GM12891 (cell line): ENCODE results near the gene ARHGEF6.

Experiments used
- POLR2A ChIP-seq: IDR thresholded peaks from 2 replicates; pipeline ENCODE4 v1.6.1; 2011; ENCODE audit warnings: low read depth, low read length, control low read depth
- TAF1 ChIP-seq: IDR thresholded peaks from 2 replicates; pipeline ENCODE4 v1.6.1; 2011; ENCODE audit warnings: low read depth, low read length, control low read depth

DNA sequence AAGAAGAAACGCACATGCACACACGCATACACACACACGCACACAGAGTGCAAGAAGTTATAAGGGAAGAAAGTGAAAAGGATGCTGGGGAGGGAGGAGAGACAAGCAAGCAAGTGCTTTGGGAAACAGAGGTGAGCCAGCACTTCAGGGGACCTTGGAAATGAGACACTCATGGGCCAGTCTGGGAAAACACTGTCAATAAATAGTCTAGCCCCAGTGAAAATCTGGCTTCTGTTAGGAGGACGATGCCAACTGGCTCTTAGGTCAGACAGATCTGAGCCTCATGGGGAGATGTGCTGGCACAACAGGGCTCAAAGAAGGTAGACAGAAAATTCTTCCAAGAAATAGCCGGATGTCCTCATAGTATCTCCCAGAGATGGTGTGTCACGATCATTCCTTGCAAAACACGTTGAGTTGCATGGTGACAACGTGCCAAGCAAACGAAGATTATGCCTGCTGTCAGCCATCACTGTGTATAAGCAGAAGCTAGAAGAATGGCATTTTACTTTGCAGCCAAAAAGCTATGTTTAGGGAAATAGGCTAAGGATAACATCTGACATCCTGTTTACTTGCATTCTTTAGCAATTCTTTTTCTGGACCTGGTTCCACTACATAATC is 557 bp upstream of the ARHGEF6 start:
- TF ChIP-seq POLR2A (no peak), TAF1 (no peak)
